GM21528 (cell line): ENCODE results near the gene PTPN18.
A peak's percentile ranks its signal among the peaks of the same experiment; 100 is the strongest.
"Not testable (repeated sequence)": the region's sequence is repeated elsewhere in the genome, so short reads cannot be mapped to it uniquely, and the experiment has no call there.

ENCODE experiments used
- ATAC-seq: cut with Tn5 transposase; IDR thresholded peaks from one replicate; pipeline ENCODE4 v1.9.1; 2021; ENCODE audit warnings: mild to moderate bottlenecking, moderate library complexity; ENCODE audit not compliant: unreplicated experiment, low FRiP score

PTPN18 gene

GRCh38 chr2:130355578-130356431, at the start of gene PTPN18:
Gene PTPN18 (plus strand): TSS chr2:130356056. CDS start chr2:130356108, 52 bp downstream.
- ATAC-seq, result peak; percentile 85

- no peak for ATAC-seq
Measured at GRCh38 chr2:130307850-130308249, 48.0 kb upstream of the PTPN18 start.

GRCh38 chr2:130310881-130311280, 45.0 kb upstream of the PTPN18 start:
- no peak for ATAC-seq

GRCh38 chr2:130313812-130314334, 42.0 kb upstream of the PTPN18 start:
- no peak for ATAC-seq

GRCh38 chr2:130314377-130314776, 41.5 kb upstream of the PTPN18 start:
- ATAC-seq, result no peak

GRCh38 chr2:130316596-130316995, 39.3 kb upstream of the PTPN18 start:
- ATAC-seq, result no peak

GRCh38 chr2:130318906-130319305, 37.0 kb upstream of the PTPN18 start:
- ATAC-seq, result no peak

- ATAC-seq, result no peak
Measured at GRCh38 chr2:130319536-130319935, 36.3 kb upstream of the PTPN18 start.

GRCh38 chr2:130327703-130328527, 27.9 kb upstream of the PTPN18 start:
- ATAC-seq, result no peak

GRCh38 chr2:130328710-130329109, 27.1 kb upstream of the PTPN18 start:
- ATAC-seq, result no peak

- peak; percentile 79 for ATAC-seq
Measured at GRCh38 chr2:130332271-130333073, 23.4 kb upstream of the PTPN18 start.

GRCh38 chr2:130333253-130333652, 22.6 kb upstream of the PTPN18 start:
- not testable (repeated sequence) for ATAC-seq

- no peak for ATAC-seq
Measured at GRCh38 chr2:130334026-130334425, 21.8 kb upstream of the PTPN18 start.

GRCh38 chr2:130335226-130335625, 20.6 kb upstream of the PTPN18 start:
- no peak for ATAC-seq

- ATAC-seq, result no peak
Measured at GRCh38 chr2:130336150-130336876, 19.5 kb upstream of the PTPN18 start.

GRCh38 chr2:130336877-130337734, 18.8 kb upstream of the PTPN18 start:
- ATAC-seq, result no peak

GRCh38 chr2:130337735-130338325, 18.0 kb upstream of the PTPN18 start:
- ATAC-seq, result no peak

- ATAC-seq, result no peak
Measured at GRCh38 chr2:130338793-130339345, 17.0 kb upstream of the PTPN18 start.
